ENCODE measurements around the gene KIT.

- TF ChIP-seq CTCF (optimal IDR thresholded peaks at IDR 0.05 in 1 of 3, IDR thresholded peaks at IDR 0.05 in 1 of 3, conservative IDR thresholded peaks at IDR 0.05 in 1 of 3; ENCODE audit: extremely low read depth in 1 of 3, insufficient read depth in 2 of 3, low read length in 3 of 3) (no peak), EZH2 (IDR thresholded peaks at IDR 0.05; ENCODE audit: low read length) (no peak)
Measured at GRCh38 chr4:54620773-54621172, 37.0 kb upstream of the KIT start.

Measured in keratinocyte (primary cell).